Measurements from ENCODE around the gene NUDT8.

DNA sequence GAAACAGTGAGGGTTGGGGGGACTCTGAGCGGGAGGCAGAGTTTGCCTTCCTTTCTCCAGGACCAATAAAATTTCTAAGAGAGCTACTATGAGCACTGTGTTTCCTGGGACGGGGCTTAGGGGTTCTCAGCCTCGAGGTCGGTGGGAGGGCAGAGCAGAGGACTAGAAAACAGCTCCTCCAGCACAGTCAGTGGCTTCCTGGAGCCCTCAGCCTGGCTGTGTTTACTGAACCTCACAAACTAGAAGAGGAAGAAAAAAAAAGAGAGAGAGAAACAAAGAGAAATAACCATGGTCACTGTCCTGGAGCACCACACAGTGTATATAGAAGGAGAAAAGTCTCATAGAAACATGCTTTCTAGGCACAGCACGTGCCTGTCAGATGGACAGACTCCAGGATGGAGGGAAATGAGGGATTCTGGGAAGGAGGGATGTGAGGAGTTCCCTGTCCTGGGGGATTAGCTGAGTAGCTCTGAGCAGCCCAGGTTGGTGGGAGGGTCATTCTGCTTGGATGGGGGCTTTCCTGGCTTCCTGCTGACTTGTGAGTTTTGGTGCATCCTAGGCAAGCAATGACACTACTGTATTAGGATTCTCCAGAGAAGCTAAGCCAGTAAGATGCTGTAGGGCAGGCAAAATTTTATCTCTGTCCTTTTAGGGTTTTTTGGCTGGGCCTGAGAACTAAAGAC is 43.0 kb downstream of the NUDT8 start:
- TF ChIP-seq POLR2A (IDR thresholded peaks at IDR 0.05) = no peak
- TF ChIP-seq, protein P1, sequence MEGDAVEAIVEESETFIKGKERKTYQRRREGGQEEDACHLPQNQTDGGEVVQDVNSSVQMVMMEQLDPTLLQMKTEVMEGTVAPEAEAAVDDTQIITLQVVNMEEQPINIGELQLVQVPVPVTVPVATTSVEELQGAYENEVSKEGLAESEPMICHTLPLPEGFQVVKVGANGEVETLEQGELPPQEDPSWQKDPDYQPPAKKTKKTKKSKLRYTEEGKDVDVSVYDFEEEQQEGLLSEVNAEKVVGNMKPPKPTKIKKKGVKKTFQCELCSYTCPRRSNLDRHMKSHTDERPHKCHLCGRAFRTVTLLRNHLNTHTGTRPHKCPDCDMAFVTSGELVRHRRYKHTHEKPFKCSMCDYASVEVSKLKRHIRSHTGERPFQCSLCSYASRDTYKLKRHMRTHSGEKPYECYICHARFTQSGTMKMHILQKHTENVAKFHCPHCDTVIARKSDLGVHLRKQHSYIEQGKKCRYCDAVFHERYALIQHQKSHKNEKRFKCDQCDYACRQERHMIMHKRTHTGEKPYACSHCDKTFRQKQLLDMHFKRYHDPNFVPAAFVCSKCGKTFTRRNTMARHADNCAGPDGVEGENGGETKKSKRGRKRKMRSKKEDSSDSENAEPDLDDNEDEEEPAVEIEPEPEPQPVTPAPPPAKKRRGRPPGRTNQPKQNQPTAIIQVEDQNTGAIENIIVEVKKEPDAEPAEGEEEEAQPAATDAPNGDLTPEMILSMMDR (IDR thresholded peaks at IDR 0.05) = no peak
- TF ChIP-seq POLR2AphosphoS5 (IDR thresholded peaks at IDR 0.05) = no peak
- TF ChIP-seq EP300 (IDR thresholded peaks at IDR 0.05) = no peak
